Naive thymus-derived CD4-positive, alpha-beta T cell (primary cell): ENCODE measurements around the gene MESP2. TPM values are rescaled to one million over a fixed set of nuclear protein-coding genes. Genes with fewer than 3 reads are reported as not detected.

Experiments
- ATAC-seq: fragments of 150-1000 bp; cut with Tn5 transposase; 2 replicates; pipeline ENCODE4 v1.10.0; 2021; ENCODE audit warnings: mild to moderate bottlenecking, moderate library complexity
- CTCF ChIA-PET: fragments of 350-600 bp; sonication (Branson Sonifier 250); formaldehyde crosslinking; loops from one replicate; lab custom pipeline; 2021; ENCODE audit warnings: antibody characterized with exemption; lab: Charles Lee
- POLR2A ChIA-PET: fragments of 350-600 bp; sonication (Branson Sonifier 250); formaldehyde crosslinking; loops from one replicate; lab custom pipeline; 2021; ENCODE audit warnings: antibody characterized with exemption, inconsistent platforms; lab: Charles Lee
- DNase-seq, 9 donors: peaks; one replicate each; pipeline versions ENCODE4 v3.0.0 to v3.0.0-alpha.2; 2020 to 2022; ENCODE audit warnings: mixed read lengths in 1 of 9
- H3K27ac ChIP-seq: one replicate; pipeline ENCODE4 v1.7.0; 2013; ENCODE audit warnings: mild to moderate bottlenecking, low read depth, low read length, moderate library complexity
- H3K27me3 ChIP-seq, 2 donors: one replicate each; pipeline ENCODE4 v1.7.0; 2013; ENCODE audit warnings: low read length in 2 of 2, mild to moderate bottlenecking in 2 of 2, moderate library complexity in 2 of 2; ENCODE audit not compliant: control insufficient read depth in 2 of 2, insufficient read depth in 2 of 2
- H3K36me3 ChIP-seq, 3 experiments: 1 replicate in 2 of 3; 2 replicates in 1 of 3; pipeline ENCODE4 v1.7.0; 2013; ENCODE audit warnings: low read length in 3 of 3, mild to moderate bottlenecking in 3 of 3, moderate library complexity in 1 of 3; ENCODE audit not compliant: insufficient read depth in 3 of 3, control insufficient read depth in 2 of 3
- H3K4me1 ChIP-seq, 2 donors: one replicate each; pipeline ENCODE4 v1.7.0; 2013; ENCODE audit warnings: low read length in 2 of 2, mild to moderate bottlenecking in 2 of 2, moderate library complexity in 1 of 2; ENCODE audit not compliant: control insufficient read depth in 2 of 2, insufficient read depth in 2 of 2
- H3K4me3 ChIP-seq: 2 replicates; pipeline ENCODE4 v1.7.0; 2013; ENCODE audit warnings: mild to moderate bottlenecking, low read length
- H3K9me3 ChIP-seq, 3 experiments: 1 replicate in 2 of 3; 2 replicates in 1 of 3; pipeline ENCODE4 v1.7.0; 2013; ENCODE audit warnings: low read length in 3 of 3; ENCODE audit not compliant: control insufficient read depth in 2 of 3
- H3K27ac Mint-ChIP-seq, 9 donors: one replicate each; pipeline ENCODE4 v1.8.0; 2020 to 2022; ENCODE audit warnings: mixed read lengths in 9 of 9, mild to moderate bottlenecking in 8 of 9, moderate library complexity in 5 of 9, inconsistent platforms in 2 of 9
- H3K27me3 Mint-ChIP-seq, 5 donors: one replicate each; pipeline ENCODE4 v1.8.0; 2021 to 2022; ENCODE audit warnings: mixed read lengths in 5 of 5, mild to moderate bottlenecking in 1 of 5
- H3K36me3 Mint-ChIP-seq, 5 donors: one replicate each; pipeline ENCODE4 v1.8.0; 2020 to 2022; ENCODE audit warnings: mixed read lengths in 5 of 5, mild to moderate bottlenecking in 3 of 5, inconsistent platforms in 1 of 5
- H3K4me1 Mint-ChIP-seq, 7 donors: one replicate each; pipeline ENCODE4 v1.8.0; 2020 to 2022; ENCODE audit warnings: mixed read lengths in 7 of 7, mild to moderate bottlenecking in 3 of 7, inconsistent platforms in 1 of 7
- H3K4me3 Mint-ChIP-seq, 10 donors: one replicate each; pipeline ENCODE4 v1.8.0; 2020 to 2022; ENCODE audit warnings: mild to moderate bottlenecking in 10 of 10, mixed read lengths in 10 of 10, moderate library complexity in 6 of 10, inconsistent platforms in 2 of 10
- H3K9me3 Mint-ChIP-seq, 11 donors: one replicate each; pipeline ENCODE4 v1.8.0; 2020 to 2022; ENCODE audit warnings: mixed read lengths in 11 of 11, mild to moderate bottlenecking in 4 of 11, inconsistent platforms in 1 of 11, moderate library complexity in 1 of 11
- intact Hi-C, 2 donors: fragments of 100-400 bp; cut with micrococcal nuclease; formaldehyde crosslinking; loops; one replicate each; pipeline ENCODE4 v1.15.1; 2023
- polyA plus RNA-seq, 2 donors: library from polyadenylated mRNA; unstranded; fragments of 300-500 nt; fragmentation: Illumina TruSeq; gene quantifications; one replicate each; pipeline ENCODE4 v1.2.3, GENCODE V29; 2021
- total RNA-seq, 6 experiments: library from RNA in 5 of 6; stranded (reverse) in 5 of 6; gene quantifications; 1 replicate in 5 of 6; 2 replicates in 1 of 6; pipeline ENCODE4 v1.2.3 and lab custom pipeline; 2021 to 2026

Gene MESP2
- total and polyA plus RNA-seq, 7 experiments from 2014 or later: not detected

- peaks cover 0 to 1% (median 0%) of the 10 kb centered on the region in 11 donors for H3K9me3 Mint-ChIP-seq
- no peaks in the 10 kb centered on the region for H3K4me1 ChIP-seq
- H3K4me3 Mint-ChIP-seq: no peak overlapping the region
- POLR2A ChIA-PET: no interaction called here
- no peak overlapping the region for H3K27ac Mint-ChIP-seq
- H3K4me3 ChIP-seq: no peak overlapping the region
- peaks cover 0 to 22% (median 14%) of the 10 kb centered on the region in 5 donors for H3K27me3 Mint-ChIP-seq
- H3K4me1 Mint-ChIP-seq: peaks cover 0 to 23% (median 0%) of the 10 kb centered on the region in 7 donors
- H3K36me3 Mint-ChIP-seq: no peaks in the 10 kb centered on the region
- peak; percentile 67 for ATAC-seq
- no peak for DNase-seq
- H3K27ac ChIP-seq: no peak overlapping the region
- no peaks in the 10 kb centered on the region for H3K36me3 ChIP-seq
- intact Hi-C loops: no loop called here
- no peaks in the 10 kb centered on the region for H3K27me3 ChIP-seq
- CTCF ChIA-PET: no interaction called here
- no peaks in the 10 kb centered on the region for H3K9me3 ChIP-seq
These were observed 49.3 kb downstream of the MESP2 start for GRCh38 chr15:89825271-89825940.

GRCh38 chr15:89826671-89827655, 50.8 kb downstream of the MESP2 start:
- no peak for ATAC-seq
- peaks cover 0 to 3% (median 0%) of the 10 kb centered on the region in 5 donors for H3K36me3 Mint-ChIP-seq
- peaks cover 0 to 3% (median 0%) of the 10 kb centered on the region in 3 experiments for H3K36me3 ChIP-seq
- H3K4me1 Mint-ChIP-seq: peaks cover 0 to 20% (median 0%) of the 10 kb centered on the region in 7 donors
- ChIA-PET POLR2A (no interaction called here), CTCF (interaction anchor here (0.7 kb wide), 1 partner anchor 53 kb away, joined by 6 read pairs; no protein-coding TSS in a partner anchor)
- peaks cover 0 to 1% (median 0%) of the 10 kb centered on the region in 11 donors for H3K9me3 Mint-ChIP-seq
- no peak overlapping the region for H3K27ac Mint-ChIP-seq
- no peaks in the 10 kb centered on the region for H3K4me1 ChIP-seq
- H3K4me3 Mint-ChIP-seq: no peak overlapping the region
- no peaks in the 10 kb centered on the region for H3K9me3 ChIP-seq
- no peak overlapping the region for H3K4me3 ChIP-seq
- DNase-seq: no peak
- H3K27me3 ChIP-seq: no peaks in the 10 kb centered on the region
- no peak overlapping the region for H3K27ac ChIP-seq
- intact Hi-C loops: no loop called here
- peaks cover 0 to 13% (median 7%) of the 10 kb centered on the region in 5 donors for H3K27me3 Mint-ChIP-seq

- H3K36me3 ChIP-seq: peaks cover 0 to 6% (median 0%) of the 10 kb centered on the region in 3 experiments
- no peak overlapping the region for H3K4me3 Mint-ChIP-seq
- ChIA-PET CTCF (no interaction called here), POLR2A (no interaction called here)
- H3K27ac Mint-ChIP-seq: no peak overlapping the region
- intact Hi-C loops: no loop called here
- H3K27me3 Mint-ChIP-seq: peaks cover 0 to 6% (median 0%) of the 10 kb centered on the region in 5 donors
- peaks cover 0 to 1% (median 0%) of the 10 kb centered on the region in 11 donors for H3K9me3 Mint-ChIP-seq
- no peak overlapping the region for H3K4me3 ChIP-seq
- no peaks in the 10 kb centered on the region for H3K27me3 ChIP-seq
- H3K27ac ChIP-seq: no peak overlapping the region
- H3K4me1 ChIP-seq: no peaks in the 10 kb centered on the region
- ATAC-seq: no peak
- DNase-seq: no peak
- no peaks in the 10 kb centered on the region for H3K9me3 ChIP-seq
- H3K4me1 Mint-ChIP-seq: peaks cover 0 to 16% (median 0%) of the 10 kb centered on the region in 7 donors
- H3K36me3 Mint-ChIP-seq: peaks cover 0 to 5% (median 0%) of the 10 kb centered on the region in 5 donors
These were observed 51.7 kb downstream of the MESP2 start for GRCh38 chr15:89827829-89828228.

Other genes with a start within 250 kb of the MESP2 start
- gene TICRR, start 200.9 kb upstream of the MESP2 start, total RNA-seq: 10 to 100 TPM in 1 of 5 experiments, under 1 TPM in 4; 0.11 to 15.5 (median 0.19) TPM
- under 1 TPM in 1 of 2 donors, not detected in 1; 0.18 TPM for gene TICRR, start 200.9 kb upstream of the MESP2 start, polyA plus RNA-seq
- under 1 TPM in 3 of 5 experiments, not detected in 2; 0.08 to 0.27 (median 0.22) TPM for gene KIF7, start 120.9 kb upstream of the MESP2 start, total RNA-seq
- gene KIF7, start 120.9 kb upstream of the MESP2 start, polyA plus RNA-seq: not detected
- gene PLIN1, start 97.0 kb upstream of the MESP2 start, total RNA-seq: 1 to 10 TPM in 2 of 5 experiments, under 1 TPM in 3; 0.15 to 1.8 (median 0.24) TPM
- gene PLIN1, start 97.0 kb upstream of the MESP2 start, polyA plus RNA-seq: under 1 TPM in 1 of 2 donors, not detected in 1; 0.06 TPM
- gene PEX11A, start 85.6 kb upstream of the MESP2 start, total RNA-seq: 1 to 10 TPM in 4 of 5 experiments, under 1 TPM in 1; 0.92 to 4.6 (median 2.0) TPM
- gene PEX11A, start 85.6 kb upstream of the MESP2 start, polyA plus RNA-seq: 1 to 10 TPM; 1.2 to 2.4 TPM
- under 1 TPM in 1 of 5 experiments, not detected in 4; 0.27 TPM for gene WDR93, start 85.5 kb upstream of the MESP2 start, total RNA-seq
- gene WDR93, start 85.5 kb upstream of the MESP2 start, polyA plus RNA-seq: not detected
- gene MESP1, start 25.1 kb upstream of the MESP2 start, total RNA-seq: 1 to 10 TPM in 1 of 5 experiments, under 1 TPM in 2, not detected in 2; 0.38 to 1.2 (median 0.50) TPM
- under 1 TPM; 0.17 to 0.38 TPM for gene MESP1, start 25.1 kb upstream of the MESP2 start, polyA plus RNA-seq
- 100 to 1,000 TPM in 1 of 5 experiments, 10 to 100 TPM in 1, 1 to 10 TPM in 3; 1.9 to 123 (median 2.7) TPM for gene ANPEP, start 38.5 kb downstream of the MESP2 start, total RNA-seq
- gene ANPEP, start 38.5 kb downstream of the MESP2 start, polyA plus RNA-seq: under 1 TPM in 1 of 2 donors, not detected in 1; 0.12 TPM
- 10 to 100 TPM; 24.3 to 31.7 (median 28.4) TPM for gene AP3S2, start 117.7 kb downstream of the MESP2 start, total RNA-seq
- 10 to 100 TPM; 29.8 to 32.8 TPM for gene AP3S2, start 117.7 kb downstream of the MESP2 start, polyA plus RNA-seq
- 1 to 10 TPM in 1 of 5 experiments, under 1 TPM in 3, not detected in 1; 0.08 to 1.1 (median 0.31) TPM for gene ARPIN, start 136.6 kb downstream of the MESP2 start, total RNA-seq
- not detected for gene ARPIN, start 136.6 kb downstream of the MESP2 start, polyA plus RNA-seq
- gene ZNF710, start 225.0 kb downstream of the MESP2 start, total RNA-seq: 10 to 100 TPM in 4 of 5 experiments, 1 to 10 TPM in 1; 7.3 to 28.8 (median 21.8) TPM
- 1 to 10 TPM in 1 of 2 donors, under 1 TPM in 1; 0.77 to 2.7 TPM for gene ZNF710, start 225.0 kb downstream of the MESP2 start, polyA plus RNA-seq